HG02938 (cell line): ENCODE results near the gene THOP1.

Experiments
- ATAC-seq: cut with Tn5 transposase; IDR thresholded peaks from one replicate; pipeline ENCODE4 v1.9.1; 2021; ENCODE audit warnings: mild to moderate bottlenecking, moderate library complexity; ENCODE audit not compliant: unreplicated experiment

The THOP1 gene

DNA sequence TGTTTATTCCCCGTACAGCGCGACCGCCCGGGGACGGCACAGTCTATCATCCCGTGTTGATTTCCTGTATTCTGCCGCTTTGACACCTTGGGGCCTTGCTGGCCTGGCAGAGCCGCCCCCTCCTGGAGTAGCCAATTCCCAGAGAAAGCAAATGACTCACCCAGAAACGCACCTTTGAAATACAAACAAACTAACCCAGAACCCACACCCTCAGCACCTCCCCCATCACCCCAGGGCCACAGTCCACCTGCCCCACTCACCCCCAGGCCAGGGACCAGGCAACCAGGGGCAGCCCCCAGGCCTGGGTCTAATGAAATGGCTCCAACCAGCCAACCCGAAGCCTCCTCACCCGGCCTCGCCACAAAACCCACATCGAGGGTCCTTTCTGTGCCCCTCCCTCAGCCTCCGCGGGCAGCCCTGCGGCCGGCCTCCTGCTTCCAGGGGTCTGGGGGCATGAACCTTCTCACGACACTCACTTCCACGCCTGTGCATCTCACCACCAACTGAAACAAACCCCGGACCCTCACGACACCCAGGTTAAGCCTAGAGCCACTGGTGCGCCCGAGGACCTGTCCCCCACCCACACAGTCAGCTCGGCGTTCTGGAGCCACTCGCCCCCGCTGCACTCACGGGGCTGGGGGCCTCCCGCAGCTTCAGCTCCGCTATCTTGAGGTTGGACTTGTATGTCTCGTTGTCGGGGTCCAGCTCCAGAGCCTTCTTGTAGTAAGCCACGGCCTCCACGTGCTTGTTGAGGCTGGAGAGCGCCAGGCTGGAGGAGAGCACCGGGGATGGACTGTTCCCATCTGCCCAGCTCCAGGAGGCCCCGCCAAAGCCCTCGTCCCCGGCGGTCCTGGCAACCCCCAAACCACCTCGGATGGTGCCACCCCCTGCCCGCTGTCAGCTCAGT, 23.2 kb upstream of the THOP1 start:
- ATAC-seq, result no peak

- no peak for ATAC-seq
Measured at GRCh38 chr19:2762783-2763496, 22.4 kb upstream of the THOP1 start.

- ATAC-seq, result no peak
Measured at GRCh38 chr19:2763687-2764086, 21.6 kb upstream of the THOP1 start.

DNA sequence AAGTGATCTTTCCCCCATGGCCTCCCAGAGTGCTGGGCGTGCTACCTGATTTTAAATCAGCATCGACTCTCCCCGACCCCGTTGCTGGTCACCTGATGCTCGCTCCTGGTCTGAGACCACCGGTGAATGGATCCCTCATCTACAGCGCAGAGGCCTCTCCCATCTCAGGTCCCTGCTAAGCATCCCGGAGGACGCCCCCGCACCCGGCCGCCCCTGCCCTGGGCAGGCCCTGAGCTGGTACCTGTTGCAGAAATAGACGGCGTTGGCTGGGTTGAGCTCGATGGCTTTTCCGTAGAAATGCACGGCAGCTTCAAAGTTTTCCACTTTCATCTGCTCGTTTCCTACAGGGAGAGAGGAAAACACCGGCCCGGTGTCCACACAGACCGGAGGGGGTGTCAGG, 20.4 kb upstream of the THOP1 start:
- ATAC-seq, result no peak

DNA sequence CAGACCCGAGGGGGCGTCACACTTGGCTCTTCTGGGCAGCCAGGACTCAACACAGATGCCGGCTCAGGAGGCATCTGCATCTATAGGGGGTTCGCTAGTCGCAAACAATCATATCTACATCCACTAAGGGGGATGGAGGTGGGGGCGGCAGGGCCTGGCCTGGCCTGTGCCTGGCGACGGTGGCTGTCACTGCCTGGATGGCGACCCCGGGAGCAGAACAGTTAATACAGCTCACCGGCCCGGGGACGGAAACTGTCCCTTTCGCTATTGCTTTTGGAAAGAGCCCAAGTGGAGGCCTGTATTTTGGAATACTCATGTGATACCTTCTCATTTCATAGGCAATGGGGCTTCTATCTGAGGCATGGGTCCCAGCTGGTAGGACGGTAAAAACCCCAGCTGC, 19.9 kb upstream of the THOP1 start:
- ATAC-seq, result no peak

- ATAC-seq, result no peak
Measured at GRCh38 chr19:2766594-2767372, 18.5 kb upstream of the THOP1 start.

DNA sequence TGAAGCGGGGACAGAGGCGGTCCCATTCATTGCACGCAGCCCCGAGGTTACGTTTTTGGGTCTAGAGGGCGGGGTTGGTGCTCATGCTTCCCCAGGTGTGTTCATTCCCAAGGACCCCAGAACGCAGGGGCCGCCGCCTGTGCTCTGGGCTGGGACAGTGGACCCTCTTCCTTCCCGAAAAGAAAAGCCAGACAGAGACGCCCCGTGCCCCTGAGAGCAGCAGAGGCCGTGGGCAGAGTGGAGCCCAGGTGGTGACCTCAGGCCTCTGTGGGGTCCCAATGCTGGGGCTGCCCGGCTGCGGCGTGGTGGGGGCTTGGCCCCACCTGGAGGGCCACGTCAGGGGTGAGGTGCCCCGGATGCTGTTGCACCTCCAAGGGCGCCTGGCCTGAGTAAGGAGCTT, 17.6 kb upstream of the THOP1 start:
- no peak for ATAC-seq

DNA sequence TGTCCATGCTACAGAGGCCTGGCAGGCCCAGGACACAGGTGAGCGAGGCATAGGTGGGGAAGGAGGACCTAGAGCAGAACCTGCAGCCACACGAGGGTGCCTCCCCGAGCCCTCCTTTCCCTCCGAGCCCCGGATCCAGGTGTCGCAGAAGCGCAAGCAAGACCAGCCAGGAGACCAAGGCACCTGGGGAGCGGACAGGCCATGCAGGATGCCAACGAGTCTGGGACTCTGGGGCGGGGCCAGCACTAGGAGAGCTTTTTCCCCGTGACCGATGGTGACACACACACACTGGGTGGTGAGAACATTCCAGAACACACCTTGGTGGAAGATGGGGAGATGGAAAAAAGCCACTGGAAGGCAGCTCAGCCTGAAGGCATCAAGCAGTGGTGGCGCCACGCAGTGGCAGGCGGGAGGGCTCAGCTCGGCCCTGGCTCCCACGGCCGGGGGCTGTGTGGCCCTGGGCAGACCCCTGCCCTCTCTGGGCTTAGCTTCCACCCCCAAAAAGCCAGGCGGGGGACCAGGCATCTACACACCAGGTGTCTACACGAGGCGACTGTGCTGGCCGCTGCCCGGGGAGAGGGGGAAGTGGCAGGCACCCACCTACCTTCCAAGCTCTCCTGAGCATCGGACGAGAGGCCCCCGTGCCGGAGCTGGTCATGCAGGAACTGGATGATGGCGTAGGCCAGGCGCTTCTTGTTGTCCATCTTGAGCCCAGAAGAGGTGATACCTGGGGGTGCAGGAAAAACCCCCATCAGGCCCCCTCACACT, 16.8 kb upstream of the THOP1 start:
- ATAC-seq, result no peak

GRCh38 chr19:2769218-2769617, 16.1 kb upstream of the THOP1 start:
- no peak for ATAC-seq

DNA sequence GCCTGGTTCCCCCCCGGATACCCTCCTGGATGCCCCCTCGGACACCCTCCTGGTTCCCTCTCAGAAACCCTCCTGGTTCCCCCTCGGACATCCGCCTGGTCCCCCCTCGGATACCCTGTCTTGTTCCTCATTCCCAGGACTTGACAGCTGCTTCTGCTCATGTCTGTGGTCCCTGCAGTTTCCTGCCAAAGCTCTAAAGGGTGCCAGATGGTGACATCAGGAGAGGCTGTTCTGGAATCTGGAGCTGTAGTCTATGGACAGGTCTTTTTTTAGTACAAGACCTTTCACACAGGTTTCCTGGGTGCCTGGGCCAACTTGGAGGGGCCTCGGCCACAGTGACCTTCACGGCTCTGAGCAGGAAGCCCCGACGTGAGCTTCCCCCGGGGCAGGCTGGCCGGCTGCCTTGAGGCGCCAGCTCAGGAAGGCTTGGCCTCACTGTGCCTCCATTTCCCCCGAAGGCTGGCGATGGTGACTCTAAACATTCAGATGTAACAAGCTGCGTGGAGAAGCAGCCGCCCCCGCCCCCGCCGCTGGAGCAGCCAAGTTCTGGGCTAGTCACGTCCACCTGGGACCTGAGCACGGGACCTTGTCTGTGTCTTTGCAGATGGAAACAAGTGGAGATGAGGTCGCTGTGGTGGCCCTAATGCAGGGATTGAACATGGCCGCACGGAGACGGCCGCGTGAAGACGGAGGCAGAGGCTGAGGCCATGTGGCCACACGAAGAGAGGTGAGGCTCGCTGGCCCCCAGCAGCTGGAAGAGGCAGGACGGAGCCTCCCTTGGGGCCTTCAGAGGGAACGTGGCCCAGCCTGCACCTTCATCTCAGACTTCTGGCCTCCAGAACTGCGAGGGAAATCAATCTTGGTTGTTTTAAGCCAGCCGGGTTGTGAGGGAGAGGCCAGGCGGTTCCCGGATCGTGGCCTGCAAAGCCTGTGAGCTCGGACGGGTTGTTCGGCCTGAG, 15.0 kb upstream of the THOP1 start:
- no peak for ATAC-seq

- no peak for ATAC-seq
Measured at GRCh38 chr19:2771786-2772674, 13.3 kb upstream of the THOP1 start.

- ATAC-seq, result no peak
Measured at GRCh38 chr19:2774083-2774679, 11.1 kb upstream of the THOP1 start.

DNA sequence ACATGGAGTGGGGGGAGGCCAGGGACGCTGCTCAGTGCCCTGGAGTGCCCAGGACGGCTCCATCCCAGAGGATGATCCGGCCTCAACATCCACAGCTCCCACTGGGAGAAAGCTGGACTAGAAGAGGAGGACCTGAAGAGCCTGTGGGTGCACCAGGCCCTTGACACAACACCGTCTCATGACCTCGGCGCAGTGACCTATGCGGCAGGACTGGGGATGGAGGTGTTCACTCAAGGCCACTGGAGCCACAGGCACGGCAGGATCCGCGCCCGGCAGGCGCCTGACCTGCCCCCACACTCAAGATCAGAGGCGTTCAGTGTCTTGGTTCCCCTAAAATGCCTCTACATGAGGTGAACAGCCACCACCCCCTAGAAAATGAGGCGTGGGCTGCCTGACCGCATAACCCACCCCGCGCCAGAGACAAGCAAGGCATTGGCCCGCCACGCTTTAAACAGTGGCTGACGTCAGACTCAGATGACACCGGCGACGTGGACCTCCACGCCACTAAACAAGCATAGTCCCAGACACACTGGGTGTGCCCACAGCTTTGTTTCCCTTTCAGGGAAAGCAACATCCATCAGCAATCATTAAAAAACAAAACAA, 10.2 kb upstream of the THOP1 start:
- ATAC-seq, result no peak

DNA sequence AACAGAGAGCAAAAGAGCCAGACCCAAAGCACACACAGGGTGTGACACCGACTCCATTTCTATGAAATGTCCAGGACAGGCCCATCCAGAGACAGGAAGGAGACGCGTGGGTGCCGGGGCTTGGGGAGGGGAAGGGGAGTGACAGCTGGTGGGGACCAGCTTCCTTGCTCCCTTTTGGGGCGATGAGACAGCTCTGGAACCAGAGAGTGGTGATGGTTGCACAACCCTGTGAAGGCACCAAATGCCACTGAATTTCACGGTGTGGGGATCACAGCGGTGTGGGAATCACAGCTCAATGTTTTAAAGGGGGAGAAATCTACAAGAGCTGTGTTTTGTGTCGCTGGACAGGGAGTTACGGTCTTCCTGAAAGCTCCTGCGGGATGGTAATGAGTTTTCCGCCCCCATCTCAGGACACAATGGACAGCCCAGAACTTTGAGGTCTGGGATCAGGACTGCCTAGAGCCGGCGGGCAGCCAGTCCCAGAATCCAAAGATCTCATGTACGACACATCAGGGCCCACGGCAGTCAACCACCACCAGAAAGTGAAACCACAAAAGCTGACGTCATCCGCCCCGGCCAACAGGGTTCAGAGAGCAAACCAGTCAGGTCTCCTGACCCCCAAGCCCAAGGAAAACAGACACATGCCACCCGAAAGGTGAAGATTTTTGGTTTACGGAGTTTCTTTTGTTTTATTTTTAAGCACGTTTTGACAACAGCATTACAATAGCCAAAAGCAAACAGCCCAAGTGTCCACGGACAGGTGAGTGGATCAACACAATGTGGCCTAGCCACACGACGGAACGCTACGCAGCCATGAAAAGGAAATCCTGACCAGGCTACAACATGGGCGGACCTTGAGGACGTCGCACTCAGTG, 9.5 kb upstream of the THOP1 start:
- ATAC-seq, result no peak

DNA sequence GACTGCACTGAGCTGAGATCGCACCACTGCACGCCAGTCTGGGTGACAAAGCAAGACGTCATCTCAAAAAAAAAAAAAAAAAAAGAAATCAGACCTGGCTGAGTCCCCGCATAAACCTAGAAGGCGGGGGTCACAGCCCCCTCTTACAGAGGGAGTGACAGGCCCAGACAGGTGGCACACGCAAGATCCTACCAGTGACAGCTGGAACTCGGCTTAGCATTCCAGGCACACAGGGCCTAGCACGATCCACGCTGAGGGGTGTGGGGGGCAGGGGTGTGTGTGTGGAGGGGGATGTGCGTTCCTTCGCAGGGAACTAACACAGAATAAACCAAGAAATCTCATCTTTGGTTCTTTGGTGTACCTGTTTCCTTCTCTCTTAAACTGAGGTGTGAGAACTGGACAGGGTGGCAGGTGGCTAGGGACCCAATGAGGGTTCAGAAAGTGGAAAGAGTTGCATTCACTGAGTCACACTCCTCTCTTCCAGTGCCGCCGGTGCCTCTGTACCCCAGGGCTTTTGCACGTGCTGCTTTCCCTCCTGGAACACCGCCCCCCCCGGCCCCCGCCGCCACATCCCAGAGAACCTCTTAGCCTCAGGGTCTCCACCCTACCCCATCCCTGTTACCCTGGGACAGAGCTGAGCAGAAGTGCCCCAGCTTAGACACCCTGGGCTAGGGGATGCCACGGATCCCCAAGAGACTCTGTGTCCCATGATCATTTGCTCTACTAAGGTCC, 7.2 kb upstream of the THOP1 start:
- ATAC-seq, result no peak

GRCh38 chr19:2779121-2779740, 6.1 kb upstream of the THOP1 start:
- ATAC-seq, result no peak
